NOMO-1 (cell line): ENCODE data around the gene DIPK1B.

ENCODE experiments used
- DNase-seq, 2 experiments: peaks; one replicate each; lab custom pipeline; 2025; ENCODE audit not compliant: unreplicated experiment in 2 of 2; lab: John Stamatoyannopoulos, UW

Gene DIPK1B

DNA sequence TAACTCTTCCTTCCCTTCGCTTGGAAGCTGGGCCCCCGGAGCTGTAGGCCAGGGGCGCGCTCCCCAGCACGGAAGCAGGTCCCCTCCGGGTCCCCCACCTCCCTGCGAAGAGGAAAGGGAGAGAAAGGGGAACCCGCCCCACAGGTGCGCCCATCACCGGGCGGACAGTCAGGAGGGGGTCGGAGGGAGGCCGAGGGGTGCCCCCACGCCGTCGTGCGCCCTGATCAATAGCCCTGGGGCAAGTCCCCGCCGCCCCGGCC, 25.9 kb upstream of the DIPK1B start:
- no peak for DNase-seq

DNA sequence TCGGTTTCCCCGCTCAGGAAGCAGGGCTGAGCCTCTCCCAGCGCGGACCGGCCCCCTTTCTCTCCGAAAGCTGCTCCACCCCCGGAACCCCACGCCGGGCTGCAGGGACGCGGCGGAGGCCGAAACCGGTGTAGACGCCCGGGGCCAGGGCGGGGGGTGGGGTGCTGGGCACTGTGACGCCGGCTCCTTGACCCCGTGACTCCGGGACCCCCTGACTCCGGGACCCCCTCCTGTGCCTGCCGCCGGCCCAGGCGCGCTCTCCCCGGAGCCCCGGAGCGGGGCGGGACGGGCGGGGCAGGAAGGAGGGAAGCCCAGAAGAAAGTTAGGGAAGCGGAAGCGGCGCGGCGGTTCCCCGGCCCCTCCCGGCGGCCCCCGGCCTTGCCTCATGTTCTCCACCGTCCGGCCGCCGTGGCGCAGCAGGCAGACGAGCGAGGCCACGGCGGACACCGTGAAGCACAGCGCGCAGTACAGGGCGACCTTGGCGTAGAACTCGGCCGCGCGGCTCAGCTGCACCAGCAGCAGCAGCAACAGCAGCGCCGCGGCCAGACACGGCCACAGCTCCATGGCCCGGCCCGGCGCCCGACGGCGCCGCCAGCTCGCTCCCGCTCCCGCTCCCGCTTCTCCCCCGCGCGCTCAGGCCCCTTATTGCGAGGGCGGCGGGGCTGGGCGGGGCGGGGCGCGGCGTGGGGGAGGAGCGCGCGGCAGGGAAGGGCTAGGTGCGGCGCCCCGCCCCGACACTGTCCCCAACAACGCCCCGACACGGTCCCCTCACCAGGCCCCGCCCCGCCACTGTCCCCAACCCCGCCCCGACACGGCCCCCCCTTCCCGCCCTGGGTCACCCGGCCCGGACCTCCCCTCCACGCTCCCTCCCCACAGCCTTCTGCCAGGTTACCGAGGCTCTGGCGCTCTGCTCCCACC, 25.3 kb upstream of the DIPK1B start, which contains the start of gene AGPAT2:
Gene AGPAT2 (minus strand): TSS at position 664 of the 918 bp plus-strand sequence. CDS start 100 bp downstream, at position 564.
- DNase-seq, result peak; percentile 88 to 94

DNA sequence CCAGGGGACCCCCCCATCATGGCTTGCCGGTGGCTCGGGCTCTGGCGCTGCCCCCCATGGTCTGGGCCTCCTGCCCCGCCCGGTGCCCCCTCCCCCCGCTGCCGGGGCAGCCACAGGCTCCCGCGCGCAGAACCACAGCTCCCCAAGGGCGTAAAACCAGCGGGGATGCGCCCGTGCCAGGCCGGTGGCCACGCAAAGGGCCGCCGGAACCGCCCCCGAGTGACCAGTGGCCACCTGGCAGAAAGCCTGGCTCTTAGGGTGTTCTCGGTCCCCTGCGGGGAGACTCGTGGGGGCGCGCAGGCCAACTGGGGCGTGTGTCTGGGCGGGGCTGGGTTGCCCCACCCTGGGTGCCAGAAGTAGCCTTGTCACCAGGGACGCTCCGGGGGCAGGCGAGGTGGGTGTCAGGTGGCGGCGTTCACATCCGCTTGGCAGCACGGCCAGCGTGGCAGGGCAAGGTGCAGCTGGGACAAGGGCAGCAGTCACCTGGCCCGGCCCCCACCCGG, 24.6 kb upstream of the DIPK1B start:
- peak in 1 of 2 experiments; percentile 46 for DNase-seq

DNA sequence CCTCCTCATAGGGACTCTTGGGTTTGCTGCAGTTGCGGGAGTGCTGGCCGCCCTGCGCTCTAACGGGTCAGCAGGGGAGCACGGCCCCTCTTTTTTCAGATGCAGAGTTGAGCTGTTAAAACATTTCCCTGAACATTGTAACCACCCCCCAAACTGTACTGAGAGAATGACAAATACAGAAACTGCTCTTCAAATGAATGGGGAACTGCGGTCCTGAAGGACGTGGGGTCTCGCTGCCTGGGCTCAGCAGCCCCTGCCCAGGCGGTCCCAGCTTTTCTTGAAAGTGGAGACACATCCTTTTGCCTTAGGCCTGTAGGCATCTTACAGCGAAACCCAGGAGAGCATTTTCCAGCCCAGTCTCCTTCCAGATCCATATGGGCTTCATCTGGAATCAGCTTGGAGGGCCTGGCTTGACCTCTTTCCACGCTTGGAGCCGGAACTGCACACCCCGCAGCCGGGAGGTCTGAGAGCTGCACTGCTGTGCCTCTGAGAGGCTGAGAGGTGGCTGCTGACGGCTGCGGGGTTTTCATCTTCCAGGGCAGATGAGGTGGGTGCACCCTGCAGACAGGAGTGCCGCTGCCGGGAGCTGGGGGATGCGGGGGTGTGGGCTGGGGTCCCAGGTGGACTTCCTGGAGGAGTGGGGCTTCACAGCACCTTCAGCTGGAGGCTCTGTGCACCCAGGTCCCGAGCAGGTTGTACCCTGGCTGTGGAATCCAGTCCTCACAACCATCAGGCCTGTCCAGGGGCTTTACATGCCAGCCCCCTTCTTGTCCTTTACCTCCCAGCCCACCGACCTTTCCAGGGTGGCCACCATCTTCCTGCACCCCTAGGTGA, 23.9 kb upstream of the DIPK1B start:
- peak in 1 of 2 experiments; percentile 33 for DNase-seq

DNA sequence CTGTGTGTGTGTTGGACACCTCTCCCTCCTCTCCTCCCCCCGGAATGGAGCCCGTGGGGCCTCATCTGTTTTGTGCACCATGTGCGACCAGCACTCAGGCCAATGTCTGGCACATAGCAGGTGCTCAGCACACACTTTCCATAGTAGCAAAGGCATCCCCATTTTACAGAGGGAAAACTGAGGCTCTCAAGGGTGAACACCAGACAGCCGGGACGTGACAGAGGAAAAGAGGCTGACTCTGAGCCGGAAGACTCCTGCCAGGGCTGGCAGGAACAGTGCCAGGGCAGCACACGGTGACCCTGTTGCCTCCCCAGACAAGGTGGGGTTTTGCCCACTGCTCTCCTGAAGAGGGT, 23.3 kb upstream of the DIPK1B start:
- DNase-seq, result no peak

DNA sequence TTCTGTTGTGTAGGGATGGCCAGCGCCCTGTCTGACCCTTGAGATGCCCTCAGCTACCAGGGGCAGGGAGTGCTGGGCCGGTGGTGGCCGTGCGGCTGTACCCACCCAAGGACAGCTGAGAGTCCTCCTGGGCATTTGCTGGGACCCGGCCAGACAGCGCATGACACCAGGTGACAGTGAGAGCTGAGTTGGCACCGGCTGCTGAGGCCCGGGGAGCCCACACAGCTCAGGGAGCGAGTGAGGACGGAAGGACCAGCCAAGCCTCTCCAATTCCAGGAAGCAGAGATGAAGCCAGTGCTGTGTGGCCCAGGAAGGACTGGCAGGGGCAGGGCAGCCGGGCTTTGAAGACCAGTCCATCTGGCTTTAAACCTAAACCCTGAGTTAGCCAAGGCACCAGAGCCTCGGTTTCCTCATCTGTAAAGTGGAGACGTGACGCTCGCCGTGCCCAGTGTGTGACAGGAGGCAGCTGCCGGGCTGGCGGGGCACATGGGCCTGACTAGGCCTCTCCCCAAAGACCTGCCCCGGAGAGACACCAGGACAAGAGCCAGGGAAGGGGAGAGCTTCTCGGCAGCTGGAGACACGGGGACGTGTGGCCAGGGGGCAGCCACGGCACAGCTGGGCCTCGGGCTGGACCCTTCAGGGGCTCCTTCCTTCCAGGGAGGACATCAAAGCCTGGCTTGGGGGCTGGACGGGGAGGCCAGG, 22.1 kb upstream of the DIPK1B start:
- DNase-seq, result no peak

DNA sequence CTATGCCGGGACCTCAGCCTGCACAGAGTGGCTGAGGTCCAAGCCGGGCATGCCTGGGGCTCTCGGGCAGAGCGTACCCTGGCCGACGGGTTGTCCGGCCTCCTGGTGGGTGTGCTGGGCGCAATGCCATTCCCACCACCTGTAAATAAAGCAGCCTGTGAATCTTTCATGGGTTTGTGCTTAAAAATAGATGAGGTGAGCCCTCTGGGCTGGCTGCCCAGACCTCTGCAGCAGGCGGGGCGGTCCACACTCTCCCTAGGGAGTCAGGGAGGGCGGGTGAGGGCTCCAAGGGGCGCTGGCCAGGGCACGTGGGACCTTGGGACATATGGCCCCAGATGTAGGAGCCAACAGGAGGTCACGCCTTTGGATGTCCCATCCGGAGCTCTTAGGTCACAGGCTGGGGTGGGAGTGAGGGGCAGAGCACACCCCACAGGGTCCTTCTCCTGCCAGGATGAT, 21.5 kb upstream of the DIPK1B start:
- DNase-seq, result no peak

DNA sequence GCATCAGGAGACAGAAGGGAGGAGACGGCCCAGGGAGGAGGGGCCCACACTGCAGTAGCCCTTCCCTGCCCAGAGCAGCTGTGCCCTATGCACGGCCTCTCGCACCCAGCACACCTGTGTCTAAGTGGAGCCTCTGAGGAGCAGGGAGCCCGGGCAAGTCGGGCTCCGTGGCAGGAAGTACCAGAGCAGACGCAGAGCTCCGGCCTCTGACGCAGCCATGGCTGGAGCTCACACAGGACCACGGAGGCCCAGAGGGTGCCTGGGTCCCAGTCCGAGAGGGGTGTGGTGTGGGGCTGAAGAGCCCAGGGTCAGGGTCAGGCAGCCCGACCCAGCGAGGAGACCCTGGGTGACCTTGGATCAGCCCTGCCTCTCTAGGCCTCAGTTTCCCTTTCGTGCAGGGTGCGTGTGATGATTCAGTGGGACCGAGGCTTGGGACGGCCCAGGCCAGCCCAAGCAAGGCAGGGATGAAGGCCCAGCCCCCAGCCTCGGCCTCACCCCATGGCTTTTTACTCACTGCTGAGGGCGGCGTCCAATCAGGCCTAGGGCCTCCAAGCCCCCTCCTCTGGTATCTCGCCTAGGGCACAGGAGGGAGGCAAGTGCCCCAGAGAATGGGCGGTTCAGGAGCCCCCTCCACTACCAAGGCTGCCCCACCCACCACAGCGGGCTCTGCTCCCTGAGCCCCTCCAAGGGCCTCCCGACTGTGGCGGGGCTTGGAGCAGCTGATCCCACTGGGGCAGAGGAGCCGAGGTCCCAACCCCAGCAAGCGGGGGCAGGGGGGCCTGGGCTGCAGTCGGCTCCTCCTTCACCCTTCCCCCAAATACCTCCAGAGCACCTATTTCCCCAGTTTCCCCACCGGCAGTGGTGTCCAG, 20.8 kb upstream of the DIPK1B start:
- no peak for DNase-seq

DNA sequence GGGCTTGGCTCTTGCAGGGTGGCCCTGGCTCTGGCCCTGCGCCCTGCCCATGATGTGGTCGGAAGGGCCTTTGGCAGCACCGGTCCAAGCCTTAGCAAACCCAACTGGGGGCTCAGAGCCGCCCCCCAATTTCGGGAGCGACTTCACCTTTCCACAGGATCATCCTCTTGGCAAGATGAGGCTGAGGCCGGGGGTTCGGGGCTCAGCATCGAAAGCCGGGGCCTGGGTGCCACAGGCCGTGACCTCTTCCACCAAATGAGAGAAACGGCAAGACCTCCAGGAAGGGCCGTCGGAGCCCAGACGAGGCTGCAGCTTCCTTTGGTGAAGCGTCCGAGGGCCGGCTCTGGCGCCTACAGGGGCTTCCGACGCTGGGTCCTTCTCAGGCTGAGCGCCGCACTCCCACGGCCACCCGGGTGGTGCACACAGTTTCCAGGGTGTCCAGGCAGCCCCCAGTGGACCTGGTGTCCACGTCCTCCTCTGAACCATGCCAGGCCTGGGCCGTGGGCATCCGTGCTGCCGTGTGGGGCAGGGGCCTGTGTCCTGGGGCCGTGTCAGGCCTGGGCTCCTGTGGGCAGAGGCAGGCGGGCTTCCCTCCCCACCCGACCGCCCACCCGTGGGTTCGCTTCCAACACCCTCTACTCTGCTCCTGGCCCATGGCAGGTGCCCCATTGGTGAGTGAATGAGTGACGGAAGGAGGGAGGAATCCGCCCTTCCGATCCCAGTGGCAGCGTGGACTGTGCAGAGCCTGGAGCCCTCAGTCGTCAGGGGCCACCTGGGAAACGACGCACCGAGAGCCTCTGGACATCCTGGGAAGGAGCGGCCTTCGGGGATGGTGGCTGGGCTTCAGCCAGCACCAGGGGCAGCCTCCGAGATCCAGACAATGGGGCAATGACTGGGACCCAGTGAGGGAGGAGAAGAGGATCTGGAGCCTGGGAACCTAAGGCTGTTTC, 19.9 kb upstream of the DIPK1B start:
- no peak for DNase-seq

DNA sequence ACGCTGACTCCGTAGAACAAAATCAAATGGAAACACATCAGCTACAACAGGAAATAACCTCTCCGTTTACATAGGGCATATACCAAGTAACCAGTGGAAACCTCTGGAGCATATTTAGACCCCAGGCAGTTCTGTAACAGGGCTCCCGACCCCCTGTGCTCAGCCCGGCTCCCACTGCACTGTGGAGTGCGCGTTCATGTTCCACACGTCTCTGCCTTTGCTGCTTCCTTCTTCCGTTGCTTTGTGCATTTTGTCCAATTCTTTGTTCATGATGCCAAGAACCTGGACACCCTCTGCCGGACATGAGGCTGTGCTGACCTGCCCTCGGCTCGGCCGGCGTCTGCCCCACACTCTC, 19.3 kb upstream of the DIPK1B start:
- DNase-seq, result no peak

DNA sequence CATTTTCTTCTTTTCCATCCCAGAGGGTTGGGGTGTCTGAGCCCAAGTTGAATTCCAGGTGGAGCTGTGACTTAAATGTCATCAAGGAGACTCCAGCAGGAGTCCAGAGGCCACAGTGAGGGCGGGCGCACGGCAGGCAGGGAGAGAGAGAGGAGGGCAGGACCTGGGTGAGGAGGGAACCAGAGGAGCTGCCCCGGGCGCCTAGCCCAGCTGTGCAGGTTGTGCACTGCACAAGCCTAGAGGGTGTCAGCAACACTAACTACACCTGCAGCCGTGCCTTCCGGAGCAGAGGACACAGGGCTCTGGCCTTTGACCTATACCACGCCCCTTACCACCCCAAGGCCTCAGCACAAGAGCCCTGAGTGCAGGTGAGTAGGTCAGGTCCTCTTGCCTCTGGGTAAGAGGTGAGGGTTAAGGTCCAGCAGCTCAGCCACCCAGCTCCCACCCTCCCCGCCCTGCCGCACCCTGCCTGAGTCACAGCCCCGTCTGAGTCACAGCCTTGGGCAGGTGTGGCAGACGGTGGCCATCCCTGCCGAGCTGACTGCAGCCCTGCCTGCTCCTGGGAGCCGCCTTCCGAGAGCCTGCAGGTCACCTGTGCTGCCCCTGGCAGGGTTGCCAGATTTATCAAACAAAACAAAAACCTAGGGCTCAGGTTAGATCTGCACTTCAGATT, 18.7 kb upstream of the DIPK1B start:
- no peak for DNase-seq

DNA sequence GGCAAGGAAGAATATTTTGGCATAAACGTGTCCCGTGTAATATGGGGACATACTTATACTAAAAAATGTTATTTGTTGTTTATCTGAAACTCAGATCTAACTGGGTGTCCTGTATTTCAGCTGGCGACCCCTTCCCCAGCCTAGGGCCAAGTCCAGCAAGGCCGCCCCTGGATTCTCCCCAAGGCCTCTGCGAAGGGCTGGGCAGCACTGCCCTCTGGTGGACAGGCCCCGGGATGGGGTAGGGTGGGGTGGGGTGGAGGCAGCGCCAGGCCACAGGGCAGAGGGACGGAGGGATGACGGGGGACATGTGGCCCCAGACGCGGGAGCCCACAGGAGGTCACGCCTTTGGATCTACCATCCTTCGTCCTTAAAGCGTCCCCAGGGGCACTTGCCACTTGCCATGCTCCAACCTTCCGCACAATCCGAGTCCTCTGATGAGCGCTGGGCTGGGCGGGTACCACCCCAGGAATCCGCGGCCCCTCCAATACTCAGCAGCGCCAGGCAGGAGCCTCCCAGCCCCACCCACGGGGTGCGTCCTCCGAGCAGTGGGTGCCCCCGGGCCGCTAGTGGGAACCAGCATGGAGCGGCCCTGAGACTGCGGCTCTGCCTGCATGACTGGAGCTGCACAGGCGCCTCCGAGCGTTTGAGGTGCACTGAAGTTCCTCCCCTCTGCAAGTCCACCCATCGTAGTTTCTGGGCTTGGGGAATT, 18.1 kb upstream of the DIPK1B start:
- DNase-seq, result peak; percentile 51 to 68

DNA sequence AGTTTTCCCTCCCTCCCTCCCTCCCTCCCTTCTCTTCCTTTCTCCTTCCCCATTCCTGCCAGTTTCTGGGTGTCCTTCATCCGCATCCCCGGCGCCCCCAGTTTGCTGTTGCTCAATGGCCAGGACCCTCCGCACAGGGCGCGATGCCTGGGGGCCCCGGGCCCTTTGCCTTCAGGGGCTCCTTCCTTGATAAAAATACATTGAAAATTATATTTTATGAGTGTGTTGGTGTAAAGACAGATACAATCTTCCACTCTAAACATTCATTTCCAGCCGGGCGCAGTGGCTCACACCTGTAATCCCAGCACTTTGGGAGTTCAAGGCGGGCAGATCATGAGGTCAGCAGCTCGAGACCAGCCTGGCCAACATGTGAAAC, 17.5 kb upstream of the DIPK1B start:
- DNase-seq, result no peak

DNA sequence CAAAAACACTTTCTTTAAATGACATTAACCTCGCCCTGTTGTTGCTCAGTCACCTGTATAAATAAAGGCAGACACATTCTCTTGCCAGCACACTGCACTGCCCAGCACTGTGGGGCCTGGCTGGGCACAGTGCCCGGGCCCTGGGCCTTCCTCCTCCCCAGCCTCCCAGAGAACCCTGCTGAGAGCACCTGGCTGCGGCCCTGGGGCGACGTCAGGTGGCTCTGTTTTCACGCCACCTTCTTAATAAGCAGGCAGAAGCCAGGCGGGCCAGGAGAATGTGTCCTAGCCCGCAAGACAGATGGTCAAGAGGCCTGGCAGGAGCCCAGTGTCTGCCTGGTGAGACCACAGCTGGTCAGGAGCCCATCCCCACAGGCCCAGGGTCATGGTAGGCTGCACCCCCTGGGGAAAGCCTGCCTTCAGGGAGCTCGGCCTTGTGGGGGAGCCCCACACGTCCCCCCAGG, 16.9 kb upstream of the DIPK1B start:
- no peak for DNase-seq

DNA sequence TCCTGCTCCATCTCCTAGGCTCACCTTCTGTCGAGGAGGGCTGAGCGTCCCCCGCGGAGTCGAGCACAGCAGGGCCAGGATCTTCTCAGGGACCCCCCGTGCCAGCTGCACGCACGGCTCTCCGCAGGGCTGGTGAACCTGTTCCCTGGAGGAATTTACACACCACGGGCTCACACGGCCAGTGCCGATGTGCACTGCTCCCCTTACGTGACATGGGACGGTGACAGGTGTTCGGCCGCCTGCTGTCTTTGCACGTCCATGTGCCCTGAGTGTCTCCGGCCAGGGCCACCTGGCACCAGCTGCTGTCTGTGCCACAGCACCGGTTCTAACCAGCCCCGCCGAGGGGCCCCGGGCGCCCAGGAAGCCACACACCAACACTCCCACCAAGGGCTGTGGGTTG, 16.4 kb upstream of the DIPK1B start:
- no peak for DNase-seq

DNA sequence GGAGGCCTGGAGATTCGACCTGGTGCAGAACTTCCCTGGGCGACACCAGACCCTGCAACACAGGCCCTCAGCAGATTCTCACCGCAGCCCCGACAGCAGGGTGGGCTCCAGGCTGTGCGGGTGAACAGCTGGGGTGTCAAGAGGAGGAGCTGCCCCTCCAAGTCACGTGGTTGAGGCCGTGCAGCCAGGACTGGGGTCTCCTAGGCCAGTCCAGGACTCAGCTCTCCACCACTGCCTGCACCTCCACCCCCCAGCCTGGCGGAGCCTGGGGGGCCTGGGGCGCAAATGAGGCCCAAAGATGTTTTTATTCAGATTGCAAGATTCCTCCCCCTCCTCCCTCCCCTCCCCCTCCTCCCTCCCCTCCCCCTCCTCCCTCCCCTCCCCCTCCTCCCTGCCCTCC, 15.9 kb upstream of the DIPK1B start:
- DNase-seq, result no peak

DNA sequence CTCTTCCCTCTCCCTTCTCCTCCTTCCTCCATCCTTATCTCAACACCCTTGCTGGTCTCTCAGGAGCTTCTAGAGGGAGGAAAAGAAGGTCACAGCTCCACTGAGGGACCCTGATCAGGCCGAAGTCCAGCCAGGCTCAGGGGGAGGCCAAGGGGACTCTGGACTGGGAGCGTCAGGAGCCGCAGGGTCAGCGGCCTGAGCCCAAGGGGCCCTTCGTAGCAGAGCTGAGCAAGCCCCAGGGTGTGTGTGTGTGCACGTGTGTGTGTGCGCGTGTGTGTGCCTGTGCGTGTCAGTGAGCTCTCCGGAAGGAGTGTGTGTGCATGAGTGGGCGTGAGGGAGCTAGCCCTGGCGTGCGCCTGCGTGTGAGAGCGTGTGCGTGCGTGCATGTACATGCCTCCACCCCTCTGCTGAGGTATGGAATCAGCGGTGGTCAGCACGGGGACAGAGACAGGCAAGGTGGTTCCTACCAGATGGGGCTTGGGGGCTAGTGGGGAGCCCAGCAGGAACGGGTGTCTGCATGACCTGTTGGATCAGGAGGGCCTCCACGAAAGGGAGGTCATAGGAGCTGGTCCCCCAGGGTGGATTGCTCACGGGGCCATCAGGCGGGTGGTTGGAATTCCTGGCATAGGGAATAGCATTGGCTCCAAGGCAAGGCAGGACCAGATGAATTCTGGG, 15.1 kb upstream of the DIPK1B start:
- peak in 1 of 2 experiments; percentile 47 for DNase-seq
